Transverse colon (tissue), 3 donors: ENCODE data around the gene GTF3C6.

ENCODE experiments used
- CTCF ChIP-seq, 5 experiments: fragments of 200-600 bp in 3 of 5; fragments of 450-650 bp in 2 of 5; sonication (generic) in 3 of 5; IDR thresholded peaks; 1 replicate in 2 of 5; 2 replicates in 3 of 5; pipeline ENCODE4 v1.5.1; 2016 to 2017; ENCODE audit warnings: antibody characterized with exemption in 5 of 5, inconsistent platforms in 3 of 5, mild to moderate bottlenecking in 2 of 5, moderate library complexity in 1 of 5
- POLR2A ChIP-seq: fragments of 450-650 bp; IDR thresholded peaks from one replicate; pipeline ENCODE4 v1.6.1; 2016; ENCODE audit warnings: antibody characterized with exemption, mild to moderate bottlenecking, moderate library complexity

DNA sequence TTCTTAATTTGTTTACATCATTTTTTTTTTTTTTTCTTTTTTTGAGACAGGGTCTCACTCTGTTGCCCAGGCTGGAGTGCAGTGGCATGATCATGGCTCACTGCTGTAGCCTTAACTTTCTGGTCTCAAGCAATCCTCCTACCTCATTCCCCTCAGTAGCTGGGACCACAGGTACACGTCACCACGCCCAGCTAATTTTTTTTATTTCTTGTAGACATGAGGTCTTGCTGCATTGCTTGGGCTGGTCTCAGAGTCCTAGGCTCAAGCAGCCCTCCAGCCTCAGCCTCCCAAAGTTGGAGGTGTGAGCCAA lies 53.6 kb downstream of the GTF3C6 start:
- TF ChIP-seq CTCF (IDR thresholded peaks at IDR 0.05), result no peak
- no peak for TF ChIP-seq POLR2A
